H7 (cell line): ENCODE measurements around the gene ANKRD44. TPM values are rescaled to one million over a fixed set of nuclear protein-coding genes. Genes with fewer than 3 reads are reported as not detected.

Source experiments
- DNase-seq: peaks from one replicate; pipeline ENCODE4 v3.0.0; 2012
- H3K27me3 ChIP-seq: 2 replicates; pipeline ENCODE4 v1.6.0; 2011; ENCODE audit warnings: mild to moderate bottlenecking, low read length; ENCODE audit not compliant: control insufficient read depth, insufficient read depth
- H3K36me3 ChIP-seq: replicated peaks from 2 replicates; pipeline ENCODE4 v1.5.1; 2011; ENCODE audit warnings: low read length; ENCODE audit not compliant: control insufficient read depth, insufficient read depth
- H3K4me3 ChIP-seq: 2 replicates; pipeline ENCODE4 v1.5.1; 2011; ENCODE audit warnings: low read depth, mild to moderate bottlenecking, control low read depth, low read length, moderate library complexity; ENCODE audit not compliant: insufficient read depth
- total RNA-seq: library from RNA; depleted of rRNA; stranded (reverse); fragments of >200 nt; shearing (Covaris generic); gene quantifications from 2 replicates; pipeline ENCODE4 v1.2.3, GENCODE V29; 2014

The ANKRD44 gene
- total RNA-seq, 1 experiment from 2014 or later, result 0.76 TPM

- H3K4me3 ChIP-seq, result no peak overlapping the region
- H3K36me3 ChIP-seq, result no peaks in the 10 kb centered on the region
- no peaks in the 10 kb centered on the region for H3K27me3 ChIP-seq
- DNase-seq, result no peak
These were observed 22.1 kb upstream of the ANKRD44 start for GRCh38 chr2:197332641-197333040.

GRCh38 chr2:197328461-197328860 lies 17.9 kb upstream of the ANKRD44 start:
- Histone ChIP-seq H3K27me3 (no peaks in the 10 kb centered on the region), H3K36me3 (no peaks in the 10 kb centered on the region), H3K4me3 (no peak overlapping the region)
- no peak for DNase-seq

DNA sequence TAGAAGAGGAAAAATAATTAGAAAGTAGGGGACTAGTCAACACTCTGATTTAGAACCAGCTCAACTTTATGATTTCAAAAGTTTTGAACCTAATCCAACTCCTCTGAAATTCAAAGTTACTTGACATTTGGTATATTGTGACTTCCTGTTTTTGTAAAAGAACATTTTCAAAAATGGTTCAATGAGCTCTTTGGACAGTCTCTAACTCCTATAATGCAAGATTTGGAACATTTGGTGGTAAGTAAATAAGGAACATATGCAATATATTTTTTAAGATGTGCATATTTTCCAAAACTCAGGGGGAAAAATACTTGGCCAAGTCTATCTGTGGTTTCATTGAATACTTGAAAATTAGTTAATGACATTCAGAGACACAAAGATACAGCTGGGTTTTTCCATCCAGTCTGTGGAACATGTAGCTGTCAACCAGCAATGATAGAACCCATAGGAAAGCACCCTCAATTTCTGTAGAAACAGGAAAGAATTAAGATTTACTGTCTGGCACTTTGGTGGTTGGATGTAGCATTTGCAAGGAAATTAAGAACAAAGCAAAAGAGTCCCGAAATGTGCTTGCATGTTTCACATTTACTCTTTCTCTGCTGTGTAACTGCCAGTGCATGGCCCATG lies 17.0 kb upstream of the ANKRD44 start:
- H3K27me3 ChIP-seq, result no peaks in the 10 kb centered on the region
- DNase-seq, result no peak
- no peaks in the 10 kb centered on the region for H3K36me3 ChIP-seq
- no peak overlapping the region for H3K4me3 ChIP-seq

DNA sequence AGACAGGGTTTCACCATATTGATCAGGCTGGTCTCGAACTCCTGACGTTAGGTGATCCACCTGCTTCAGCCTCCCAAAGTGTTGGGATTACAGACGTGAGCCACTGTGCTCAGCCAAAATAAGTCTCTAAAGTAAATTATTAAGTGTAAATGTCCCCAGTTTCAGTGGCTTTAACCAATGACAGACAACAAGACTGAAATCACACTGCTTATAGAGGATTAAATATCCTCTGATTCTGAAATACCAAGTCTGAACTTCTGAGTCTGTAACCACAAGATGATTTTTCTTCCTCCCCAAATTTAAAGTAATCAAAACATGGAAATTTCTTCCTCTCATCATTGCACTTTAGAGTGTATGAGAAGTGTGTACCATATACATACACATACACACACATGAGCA lies 16.5 kb upstream of the ANKRD44 start:
- no peak for DNase-seq
- Histone ChIP-seq H3K36me3 (no peaks in the 10 kb centered on the region), H3K27me3 (no peaks in the 10 kb centered on the region), H3K4me3 (no peak overlapping the region)

DNA sequence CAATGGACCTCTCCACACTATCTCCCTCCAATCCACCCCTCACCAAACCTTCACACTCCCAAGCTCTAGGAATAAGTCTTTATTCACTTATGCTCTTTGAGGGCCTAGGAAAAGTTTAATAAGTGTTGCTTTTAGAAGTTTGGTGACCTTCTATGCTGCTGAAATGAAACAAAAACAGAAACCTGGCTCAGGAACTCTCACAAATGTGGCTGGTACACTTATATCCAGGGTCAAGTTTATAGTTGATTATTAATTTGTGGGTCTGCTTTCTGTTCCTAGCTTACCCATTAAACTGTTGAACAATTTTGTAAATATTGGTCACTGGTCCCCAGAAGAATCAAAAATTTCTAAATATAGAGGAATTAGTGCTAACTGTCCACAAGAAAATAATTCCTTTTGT lies 14.2 kb upstream of the ANKRD44 start:
- DNase-seq, result no peak
- H3K27me3 ChIP-seq, result no peaks in the 10 kb centered on the region
- no peak overlapping the region for H3K4me3 ChIP-seq
- no peaks in the 10 kb centered on the region for H3K36me3 ChIP-seq

- no peak for DNase-seq
- Histone ChIP-seq H3K4me3 (no peak overlapping the region), H3K27me3 (no peaks in the 10 kb centered on the region), H3K36me3 (no peaks in the 10 kb centered on the region)
These were observed 12.4 kb upstream of the ANKRD44 start for GRCh38 chr2:197322724-197323720.

DNA sequence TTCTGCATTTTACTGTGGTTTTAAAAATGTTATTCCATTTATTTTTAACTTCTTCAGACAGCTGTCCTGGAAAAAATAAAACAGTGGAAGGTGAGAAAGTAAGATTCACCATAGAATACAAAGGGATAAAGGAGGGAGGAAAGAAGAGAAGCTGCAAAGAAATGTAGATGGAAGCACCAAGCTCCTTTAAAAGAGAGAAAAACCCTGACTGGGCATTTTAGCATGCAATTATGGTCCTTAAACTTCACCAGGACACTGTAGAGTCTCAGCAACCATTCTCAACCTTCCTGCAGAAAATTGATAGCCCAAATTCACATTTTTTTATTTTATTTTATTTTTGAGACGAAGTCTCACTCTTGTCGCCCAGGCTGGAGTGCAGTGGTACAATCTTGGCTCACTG lies 11.6 kb upstream of the ANKRD44 start:
- no peaks in the 10 kb centered on the region for H3K27me3 ChIP-seq
- H3K4me3 ChIP-seq, result no peak overlapping the region
- no peak for DNase-seq
- H3K36me3 ChIP-seq, result no peaks in the 10 kb centered on the region

DNA sequence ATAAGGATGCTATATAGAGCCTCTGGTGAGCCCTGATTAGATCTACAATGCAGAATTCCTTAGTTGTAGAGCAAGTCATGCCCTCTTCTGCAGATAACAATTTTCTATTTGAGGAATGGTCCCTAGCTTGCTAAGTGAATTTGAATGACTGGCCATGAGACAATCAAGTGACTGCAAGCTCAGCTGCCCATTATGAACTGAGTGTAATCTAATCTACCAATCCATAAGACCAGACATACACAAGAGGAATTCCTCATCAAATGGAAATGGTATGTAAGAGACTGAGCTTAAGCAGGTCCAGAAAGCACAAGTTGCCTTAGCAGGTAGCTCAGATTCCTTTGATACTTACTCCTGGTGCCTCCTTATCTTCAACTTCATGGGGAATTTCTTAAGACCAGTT lies 4.8 kb upstream of the ANKRD44 start:
- Histone ChIP-seq H3K4me3 (no peak overlapping the region), H3K36me3 (no peaks in the 10 kb centered on the region), H3K27me3 (peaks cover 16% of the 10 kb centered on the region)
- no peak for DNase-seq

DNA sequence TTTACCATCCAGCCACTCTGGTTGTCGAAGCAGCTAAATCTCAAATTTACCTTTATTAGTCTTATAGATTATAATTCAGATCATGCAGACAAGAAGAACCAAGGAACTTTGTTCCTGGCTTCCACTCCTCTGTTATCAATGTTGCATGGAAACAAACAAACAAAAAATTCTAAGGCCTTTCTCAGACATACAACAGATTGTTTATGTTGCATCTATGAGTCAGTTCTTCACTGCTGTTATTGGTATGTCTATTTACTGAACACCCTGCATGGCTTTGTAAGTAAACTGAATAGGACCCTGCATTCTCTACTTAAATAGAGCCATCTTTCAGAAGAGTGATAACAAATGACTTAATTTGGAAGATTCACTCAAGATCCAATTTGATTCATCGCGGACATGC lies 1.6 kb upstream of the ANKRD44 start:
- no peak for DNase-seq
- Histone ChIP-seq H3K27me3 (peaks cover 36% of the 10 kb centered on the region), H3K4me3 (no peak overlapping the region), H3K36me3 (no peaks in the 10 kb centered on the region)

- H3K4me3 ChIP-seq, result peak overlapping the region; percentile 42; the same call in 1 of the 2 replicates
- no peak for DNase-seq
- H3K27me3 ChIP-seq, result peaks cover 36% of the 10 kb centered on the region
These were observed 947 bp upstream of the ANKRD44 start for GRCh38 chr2:197311421-197312033.

DNA sequence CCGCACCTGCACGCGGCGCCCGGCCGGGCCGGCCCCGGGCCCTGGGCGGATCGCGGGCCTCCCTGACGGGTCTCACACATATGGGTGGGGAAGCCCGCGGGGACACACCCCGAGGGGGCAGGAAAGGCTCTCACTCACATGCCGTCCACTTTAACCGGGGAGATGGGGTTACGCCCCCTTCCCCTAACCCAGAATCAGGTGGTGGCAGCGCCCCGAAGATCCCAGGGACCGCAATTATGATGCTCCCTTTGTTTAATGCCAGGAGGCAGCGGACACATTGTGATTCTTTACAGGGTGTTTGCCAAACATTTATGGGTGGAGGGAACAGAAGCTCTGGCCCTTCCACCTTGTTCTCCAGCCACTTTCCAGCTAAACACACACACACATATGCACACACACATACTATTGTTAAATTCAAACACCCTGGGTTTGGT lies 424 bp upstream of the ANKRD44 start:
- Histone ChIP-seq H3K36me3 (no peaks in the 10 kb centered on the region), H3K4me3 (peak overlapping the region; percentile 42), H3K27me3 (peaks cover 36% of the 10 kb centered on the region)
- no peak for DNase-seq

More at GRCh38 chr2:197311421-197312033, 947 bp upstream of the ANKRD44 start:
- H3K36me3 ChIP-seq, result no peaks in the 10 kb centered on the region

- Histone ChIP-seq H3K27me3 (peaks cover 36% of the 10 kb centered on the region), H3K36me3 (no peaks in the 10 kb centered on the region), H3K4me3 (peak overlapping the region; percentile 61)
- peak; percentile 74 for DNase-seq
These were observed 819 bp downstream of the ANKRD44 start for GRCh38 chr2:197309691-197310231.

- DNase-seq, result no peak
- H3K36me3 ChIP-seq, result no peaks in the 10 kb centered on the region
- H3K4me3 ChIP-seq, result peak overlapping the region; percentile 61; the same call in 1 of the 2 replicates
- H3K27me3 ChIP-seq, result peaks cover 36% of the 10 kb centered on the region
These were observed 1.4 kb downstream of the ANKRD44 start for GRCh38 chr2:197308996-197309690.

GRCh38 chr2:197308585-197308984 lies 2.0 kb downstream of the ANKRD44 start:
- no peak for DNase-seq
- H3K4me3 ChIP-seq, result no peak overlapping the region
- peaks cover 36% of the 10 kb centered on the region for H3K27me3 ChIP-seq
- no peaks in the 10 kb centered on the region for H3K36me3 ChIP-seq
